ENCODE results near the gene HMGN3.

Gene HMGN3

DNA sequence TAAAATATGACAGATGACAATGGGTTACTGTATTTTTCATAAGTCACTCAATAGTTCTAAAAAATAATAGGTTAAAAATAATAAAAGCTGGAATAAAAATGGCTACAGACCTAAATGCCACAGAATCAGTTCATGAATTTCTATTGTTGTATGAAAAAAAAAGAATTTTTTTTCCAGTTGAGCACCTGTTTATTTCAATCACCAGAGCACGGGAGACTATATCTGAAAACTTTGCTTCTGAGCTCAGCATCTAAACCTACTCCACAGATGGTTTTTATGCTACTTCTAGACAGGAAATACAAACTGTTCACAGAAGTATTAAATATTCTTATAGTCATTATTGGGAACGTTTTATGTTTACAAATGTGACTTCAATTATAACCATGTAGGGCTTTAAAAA, 50.4 kb downstream of the HMGN3 start:
- DNase-seq = no peak

DNA sequence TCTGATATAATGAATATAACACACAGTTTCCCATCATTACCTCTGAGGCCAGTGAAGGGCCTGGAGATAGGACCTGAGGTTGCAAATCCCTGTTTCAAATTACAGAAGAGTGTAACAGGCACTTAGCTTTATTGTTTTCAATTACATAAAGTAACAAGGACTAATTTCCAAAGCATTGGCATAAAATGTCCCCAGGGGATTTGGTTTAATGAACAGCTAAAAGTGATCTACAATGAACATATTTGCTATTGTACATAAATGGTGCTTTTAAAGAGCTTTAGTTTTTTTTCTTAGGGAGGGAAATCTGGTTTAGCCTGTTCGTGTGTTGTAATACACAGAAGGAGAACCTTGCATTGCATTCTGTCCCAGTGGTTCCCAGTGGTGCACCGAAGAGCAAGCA, 54.4 kb downstream of the HMGN3 start:
- no peak for DNase-seq

DNA sequence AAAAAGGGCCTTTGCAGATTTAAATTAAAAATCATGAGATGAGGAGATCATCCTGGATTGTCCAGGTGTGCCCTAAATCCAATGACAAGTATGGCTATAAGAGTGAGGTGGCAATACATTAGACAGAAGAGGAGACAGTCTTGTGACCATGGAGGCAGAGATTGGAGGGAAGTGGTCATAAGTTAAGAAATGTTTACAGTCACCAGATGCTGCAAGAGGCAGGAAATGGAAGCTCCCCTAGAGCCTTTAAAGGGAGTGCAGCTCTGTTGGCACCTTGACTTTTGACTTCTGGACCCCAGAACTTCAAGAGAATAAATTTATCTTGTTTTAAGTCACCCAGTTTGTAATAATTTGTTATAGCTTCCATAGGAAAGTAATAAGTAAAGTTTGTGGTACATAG, 61.1 kb downstream of the HMGN3 start:
- DNase-seq = peak in 1 of 5 donors; percentile 4

DNA sequence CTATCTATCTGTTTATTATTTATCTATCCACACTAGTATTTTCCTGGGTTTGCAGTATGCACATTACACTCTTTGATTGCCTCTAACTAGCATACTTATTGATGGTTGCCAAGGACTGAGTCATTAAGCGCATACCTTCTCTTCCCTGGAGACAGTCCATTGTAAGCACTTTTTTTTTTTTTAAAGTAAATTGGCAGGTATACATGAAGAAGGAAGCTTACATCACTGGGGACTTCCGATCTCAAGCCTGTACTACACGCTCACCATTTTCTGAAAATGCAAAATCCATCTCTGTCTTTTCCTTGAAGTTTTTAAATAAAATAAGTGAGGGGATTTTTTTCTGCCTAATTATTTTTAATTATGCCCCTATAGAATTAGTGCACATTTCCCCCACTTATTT, 63.5 kb downstream of the HMGN3 start:
- DNase-seq = no peak

DNA sequence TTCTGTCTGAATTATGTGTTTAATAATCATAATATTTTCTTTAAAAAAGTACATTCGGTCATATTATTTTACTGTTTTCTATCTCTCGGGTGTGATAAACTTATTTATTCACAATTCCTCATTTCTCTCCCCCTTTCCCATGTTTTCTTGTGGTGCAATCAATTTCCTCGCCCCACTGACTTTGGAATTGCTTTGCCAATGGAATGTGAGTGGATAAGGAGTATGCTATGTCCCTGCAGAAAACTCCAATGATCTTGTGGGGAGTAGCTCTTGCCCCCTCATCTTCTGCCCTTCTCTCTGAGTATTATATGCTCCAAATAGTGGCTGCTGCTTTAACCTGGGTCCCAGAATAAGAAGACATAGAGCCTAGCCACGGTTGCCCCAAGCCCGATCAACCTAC, 64.1 kb downstream of the HMGN3 start:
- DNase-seq = no peak

DNA sequence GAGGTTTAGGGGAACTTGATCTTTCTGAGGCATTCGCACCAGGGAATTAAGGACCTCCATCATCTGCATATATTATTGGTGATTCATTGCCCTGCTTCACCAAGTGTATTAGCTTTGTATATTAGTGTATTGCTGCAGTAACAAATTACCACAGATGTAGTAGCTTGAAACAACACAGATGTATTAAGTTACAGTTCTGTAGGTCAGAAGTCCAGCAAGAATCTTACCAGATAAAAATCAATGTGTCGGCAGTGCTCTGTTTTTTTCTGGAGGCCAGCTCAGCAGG, 65.8 kb downstream of the HMGN3 start:
- DNase-seq = no peak

DNA sequence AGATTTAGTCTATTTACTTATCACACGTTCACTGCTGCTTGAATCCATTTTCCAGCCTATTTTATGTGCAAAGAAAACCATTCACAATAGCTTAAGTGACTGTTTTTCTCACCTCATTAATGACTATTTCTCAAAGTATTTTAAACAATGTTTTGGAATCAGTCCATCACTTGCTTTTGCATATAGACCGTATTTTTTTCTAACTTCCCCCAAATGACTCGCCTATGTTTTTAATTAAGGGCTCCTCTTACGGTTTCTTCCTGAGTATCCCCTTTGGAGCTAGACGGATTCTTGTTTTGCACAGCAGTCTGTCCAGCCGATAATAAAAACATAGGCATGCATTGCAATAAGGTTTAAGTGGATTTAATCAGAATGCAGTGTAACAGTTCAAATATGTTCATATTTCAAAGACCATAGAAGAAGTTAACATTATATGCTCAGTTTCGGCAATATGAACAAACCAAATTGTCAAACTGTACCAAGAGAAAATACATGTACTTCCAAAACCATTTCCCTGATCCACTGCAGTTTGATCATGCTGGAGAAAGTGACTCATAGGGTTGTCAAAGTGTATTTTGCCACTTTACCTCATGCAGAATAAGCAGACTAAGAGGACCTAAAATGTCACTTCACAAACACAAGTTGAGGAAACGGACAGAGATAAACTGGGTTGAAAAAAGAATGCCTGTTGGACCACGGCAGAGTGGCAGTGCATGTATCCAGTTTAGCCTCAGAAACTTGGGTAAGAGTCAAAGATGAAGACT, 66.4 kb downstream of the HMGN3 start:
- DNase-seq = no peak

DNA sequence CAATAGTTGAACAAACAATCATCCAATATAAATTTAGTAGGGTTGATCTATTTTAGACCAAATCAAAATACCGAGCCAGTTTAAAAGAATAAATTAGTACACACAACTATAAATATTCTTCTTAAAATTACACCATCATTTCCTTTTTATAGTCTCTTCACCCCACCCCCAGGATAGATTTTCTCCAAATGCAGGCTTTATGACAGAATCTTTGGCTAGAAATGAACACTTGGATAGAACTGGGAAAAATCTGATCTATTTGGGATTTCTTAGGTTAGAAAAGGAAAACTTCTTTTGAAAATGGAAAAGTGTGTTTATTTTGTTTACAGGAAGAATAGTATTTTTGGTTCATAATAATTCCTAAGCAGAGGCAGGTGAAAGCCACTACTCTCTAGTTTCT, 74.6 kb downstream of the HMGN3 start:
- no peak for DNase-seq

DNA sequence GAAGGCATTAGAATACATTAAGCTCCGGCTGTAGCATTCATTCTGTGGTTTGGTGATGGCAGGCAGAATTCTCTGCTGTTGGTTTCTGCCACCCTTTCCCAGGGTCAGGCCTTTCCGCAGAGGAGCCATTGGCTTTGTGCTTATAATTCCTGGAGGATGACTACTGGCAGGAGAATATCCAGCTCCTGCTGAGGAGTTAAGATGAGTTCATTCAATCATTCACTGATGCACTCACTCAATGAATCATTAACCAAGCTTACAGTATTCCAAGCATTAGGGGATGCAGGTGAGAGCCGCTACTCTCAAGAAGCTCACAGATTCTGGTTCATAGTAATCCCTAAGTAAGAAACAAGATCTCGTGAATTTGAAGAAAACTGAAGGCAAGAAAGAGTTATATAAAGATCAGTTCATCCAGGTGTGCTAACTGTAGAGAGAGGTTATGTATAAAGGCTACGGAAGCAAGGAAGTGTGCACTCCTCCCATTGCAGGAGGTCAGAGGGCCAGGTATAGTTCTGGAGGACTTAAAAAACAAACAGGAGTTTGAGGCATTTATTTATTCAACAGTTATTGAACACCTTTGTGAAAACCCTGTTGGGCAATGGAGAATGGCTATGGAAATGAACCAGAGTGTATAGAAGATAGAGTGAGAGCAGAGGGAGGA, 75.5 kb downstream of the HMGN3 start:
- DNase-seq = no peak

DNA sequence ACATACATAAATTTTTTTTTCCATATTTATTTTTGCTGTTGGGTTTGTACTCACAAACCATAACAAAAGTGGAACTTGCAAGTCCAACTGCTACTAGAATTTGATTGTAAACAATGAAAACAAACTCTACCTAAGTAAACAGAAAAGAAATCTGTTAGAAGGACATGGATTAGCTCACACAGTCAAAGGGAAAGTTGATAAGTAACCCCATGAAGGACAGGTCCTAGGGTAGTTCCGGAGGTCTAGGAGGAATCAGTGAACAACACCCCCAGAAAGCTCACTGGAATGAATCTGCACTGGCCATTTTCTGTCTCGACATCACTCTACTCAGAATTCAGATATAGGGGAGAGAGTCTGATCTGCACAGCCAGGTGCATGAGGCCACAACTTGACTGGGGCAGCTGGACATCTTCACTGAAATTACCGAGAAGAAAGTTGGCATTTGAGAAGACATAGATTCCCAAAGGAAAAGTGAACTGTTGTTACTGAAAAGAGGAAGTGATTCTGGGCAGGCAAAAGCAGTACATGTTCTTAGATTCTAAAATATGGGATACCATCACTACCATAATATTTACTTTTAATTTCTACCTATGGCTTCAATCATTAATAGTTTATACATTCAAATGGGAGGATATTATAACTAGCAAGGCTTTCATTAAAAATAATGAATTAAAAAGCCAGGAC, 76.4 kb downstream of the HMGN3 start:
- no peak for DNase-seq

DNA sequence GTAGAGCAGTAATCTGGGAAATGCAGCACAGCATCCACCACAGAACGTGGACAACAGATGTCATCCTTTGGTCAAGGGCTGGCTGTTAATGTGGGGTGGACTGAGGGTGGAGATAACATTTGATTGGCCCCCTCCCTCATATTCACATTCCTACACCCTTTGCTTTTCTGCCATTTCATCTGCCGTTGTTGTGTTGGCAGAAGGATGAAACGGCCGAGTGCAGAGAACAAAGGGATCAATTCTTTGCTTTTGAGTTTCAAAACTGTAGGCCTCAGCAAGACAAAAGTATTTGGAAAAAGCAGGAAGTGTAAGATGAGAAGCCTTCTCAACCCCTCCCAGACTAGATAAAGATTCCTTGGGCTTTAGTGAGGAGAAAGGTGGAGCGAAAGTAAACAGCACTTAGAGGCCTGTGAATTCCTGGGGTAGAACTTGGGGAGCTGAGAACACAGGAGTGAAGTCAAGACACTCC, 82.2 kb downstream of the HMGN3 start:
- no peak for DNase-seq
